ENCODE data around the gene KREMEN2.

GRCh38 chr16:2973605-2974318 is 9.7 kb downstream of the KREMEN2 start:
- TF ChIP-seq CTCF (conservative IDR thresholded peaks at IDR 0.05) (no peak), EZH2 (IDR thresholded peaks at IDR 0.05; ENCODE audit: low read depth) (no peak)

Measured in PC-9 (cell line).